ENCODE measurements around the gene ATG9B.

ATG9B gene

GRCh38 chr7:150980663-150981062, 43.6 kb downstream of the ATG9B start:
- no peak overlapping the region for H2BK12ac ChIP-seq (ENCODE audit: low read length in 2 of 2)
- H2AK5ac ChIP-seq (ENCODE audit: low read length, severe bottlenecking): no peak overlapping the region
- H4K91ac ChIP-seq (ENCODE audit: low read length): no peak overlapping the region
- H4K8ac ChIP-seq (ENCODE audit: low read length): no peak overlapping the region
- peaks cover 80 to 82% of the 10 kb centered on the region in 2 experiments for H3K27me3 ChIP-seq (ENCODE audit: control insufficient read depth in 1 of 2, insufficient read depth in 1 of 2, low read length in 2 of 2)
- no peak overlapping the region for H3K18ac ChIP-seq (ENCODE audit: low read depth in 1 of 2, low read length in 2 of 2)
- H3K79me1 ChIP-seq (replicated peaks; ENCODE audit: low read length, poor library complexity, severe bottlenecking): no peaks in the 10 kb centered on the region
- no peak overlapping the region for H2BK5ac ChIP-seq (ENCODE audit: low read depth, low read length, poor library complexity, severe bottlenecking)
- H3K27ac ChIP-seq (ENCODE audit: low read length, poor library complexity, severe bottlenecking): no peak overlapping the region
- no peak overlapping the region for H3K4ac ChIP-seq (ENCODE audit: low read depth in 1 of 2, low read length in 2 of 2)
- H2AFZ ChIP-seq (ENCODE audit: low read depth, low read length): no peak overlapping the region
- WGBS: 40% methylated on average over 2 of the region's 2 CpGs
- H2BK15ac ChIP-seq (ENCODE audit: low read depth, poor library complexity, severe bottlenecking): no peak overlapping the region
- H3K14ac ChIP-seq (ENCODE audit: low read length in 2 of 2): no peak overlapping the region
- no peak overlapping the region for H3K4me2 ChIP-seq (ENCODE audit: low read length, poor library complexity, severe bottlenecking)
- DNase-seq: no peak
- H3K9me3 ChIP-seq (ENCODE audit: control insufficient read depth, low read length): no peaks in the 10 kb centered on the region
- no peak overlapping the region for H3K9ac ChIP-seq (ENCODE audit: low read length)
- peaks cover 16% of the 10 kb centered on the region for H3K4me1 ChIP-seq (ENCODE audit: control insufficient read depth, insufficient read depth, low read depth, low read length)
- H3K4me3 ChIP-seq (ENCODE audit: insufficient read depth in 1 of 2, low read depth in 1 of 2, low read length in 2 of 2): no peak overlapping the region
- no peak overlapping the region for H3K23ac ChIP-seq (ENCODE audit: low read length in 2 of 2)
- no peak overlapping the region for H2BK120ac ChIP-seq (ENCODE audit: low read depth, low read length)
- no peaks in the 10 kb centered on the region for H3K36me3 ChIP-seq (ENCODE audit: control insufficient read depth in 1 of 2, insufficient read depth in 2 of 2, low read depth in 1 of 2, low read length in 2 of 2)

GRCh38 chr7:150979713-150980390, 44.4 kb downstream of the ATG9B start:
- Histone ChIP-seq H2AFZ (ENCODE audit: low read depth, low read length) (no peak overlapping the region), H2AK5ac (ENCODE audit: low read length, severe bottlenecking) (no peak overlapping the region), H2BK12ac (ENCODE audit: low read length in 2 of 2) (no peak overlapping the region), H3K23ac (ENCODE audit: low read length in 2 of 2) (peak overlapping the region in 1 of 2 experiments; percentile 70), H3K27ac (ENCODE audit: low read length, poor library complexity, severe bottlenecking) (no peak overlapping the region), H2BK5ac (ENCODE audit: low read depth, low read length, poor library complexity, severe bottlenecking) (no peak overlapping the region), H2BK120ac (ENCODE audit: low read depth, low read length) (no peak overlapping the region), H3K9ac (ENCODE audit: low read length) (no peak overlapping the region), H3K4ac (ENCODE audit: low read depth in 1 of 2, low read length in 2 of 2) (no peak overlapping the region), H3K4me2 (ENCODE audit: low read length, poor library complexity, severe bottlenecking) (no peak overlapping the region), H4K8ac (ENCODE audit: low read length) (no peak overlapping the region), H3K4me3 (ENCODE audit: insufficient read depth in 1 of 2, low read depth in 1 of 2, low read length in 2 of 2) (no peak overlapping the region), H3K14ac (ENCODE audit: low read length in 2 of 2) (no peak overlapping the region), H2BK15ac (ENCODE audit: low read depth, poor library complexity, severe bottlenecking) (no peak overlapping the region), H3K27me3 (ENCODE audit: control insufficient read depth in 1 of 2, insufficient read depth in 1 of 2, low read length in 2 of 2) (peaks cover 84 to 90% of the 10 kb centered on the region in 2 experiments), H3K4me1 (ENCODE audit: control insufficient read depth, insufficient read depth, low read depth, low read length) (peaks cover 19% of the 10 kb centered on the region), H3K36me3 (ENCODE audit: control insufficient read depth in 1 of 2, insufficient read depth in 2 of 2, low read depth in 1 of 2, low read length in 2 of 2) (no peaks in the 10 kb centered on the region), H3K79me1 (replicated peaks; ENCODE audit: low read length, poor library complexity, severe bottlenecking) (no peaks in the 10 kb centered on the region), H3K18ac (ENCODE audit: low read depth in 1 of 2, low read length in 2 of 2) (no peak overlapping the region), H3K9me3 (ENCODE audit: control insufficient read depth, low read length) (no peaks in the 10 kb centered on the region), H4K91ac (ENCODE audit: low read length) (no peak overlapping the region)
- WGBS: 77% methylated on average over 7 of the region's 7 CpGs
- no peak for DNase-seq

- H3K14ac ChIP-seq (ENCODE audit: low read length in 2 of 2): no peak within 1 kb of the TSS
- H3K4me1 ChIP-seq (ENCODE audit: control insufficient read depth, insufficient read depth, low read depth, low read length): peaks cover 25% of the 10 kb centered on the region
- H3K4ac ChIP-seq (ENCODE audit: low read depth in 1 of 2, low read length in 2 of 2): no peak within 1 kb of the TSS
- no peak within 1 kb of the TSS for H4K91ac ChIP-seq (ENCODE audit: low read length)
- H3K27me3 ChIP-seq (ENCODE audit: control insufficient read depth in 1 of 2, insufficient read depth in 1 of 2, low read length in 2 of 2): peaks cover 89 to 91% of the 10 kb centered on the region in 2 experiments
- WGBS: under 1% methylated on average over 42 of the region's 81 CpGs
- no peak within 1 kb of the TSS for H2BK15ac ChIP-seq (ENCODE audit: low read depth, poor library complexity, severe bottlenecking)
- H3K27ac ChIP-seq (ENCODE audit: low read length, poor library complexity, severe bottlenecking): no peak within 1 kb of the TSS
- no peak within 1 kb of the TSS for H2BK5ac ChIP-seq (ENCODE audit: low read depth, low read length, poor library complexity, severe bottlenecking)
- H3K9ac ChIP-seq (ENCODE audit: low read length): no peak within 1 kb of the TSS
- no peak within 1 kb of the TSS for H2AK5ac ChIP-seq (ENCODE audit: low read length, severe bottlenecking)
- H3K79me1 ChIP-seq (replicated peaks; ENCODE audit: low read length, poor library complexity, severe bottlenecking): no peaks in the 10 kb centered on the region
- H3K9me3 ChIP-seq (ENCODE audit: control insufficient read depth, low read length): no peaks in the 10 kb centered on the region
- no peak within 1 kb of the TSS for H3K23ac ChIP-seq (ENCODE audit: low read length in 2 of 2)
- no peak within 1 kb of the TSS for H2AFZ ChIP-seq (ENCODE audit: low read depth, low read length)
- no peak within 1 kb of the TSS for H2BK120ac ChIP-seq (ENCODE audit: low read depth, low read length)
- peak within 1 kb of the TSS; percentile 81 for H3K4me2 ChIP-seq (ENCODE audit: low read length, poor library complexity, severe bottlenecking)
- no peak within 1 kb of the TSS for H2BK12ac ChIP-seq (ENCODE audit: low read length in 2 of 2)
- no peak within 1 kb of the TSS for H3K4me3 ChIP-seq (ENCODE audit: insufficient read depth in 1 of 2, low read depth in 1 of 2, low read length in 2 of 2)
- no peak for DNase-seq
- peak within 1 kb of the TSS; percentile 15 for H4K8ac ChIP-seq (ENCODE audit: low read length)
- no peaks in the 10 kb centered on the region for H3K36me3 ChIP-seq (ENCODE audit: control insufficient read depth in 1 of 2, insufficient read depth in 2 of 2, low read depth in 1 of 2, low read length in 2 of 2)
- peak within 1 kb of the TSS in 1 of 2 experiments; percentile 42 for H3K18ac ChIP-seq (ENCODE audit: low read depth in 1 of 2, low read length in 2 of 2)
These were observed 46.0 kb downstream of the ATG9B start, which contains the start of gene KCNH2 for GRCh38 chr7:150978126-150978789. TSS of gene KCNH2 (minus strand) at chr7:150978321. CDS start at chr7:150977913, 408 bp downstream.

- no peak overlapping the region for H4K91ac ChIP-seq (ENCODE audit: low read length)
- no peak overlapping the region for H3K4me3 ChIP-seq (ENCODE audit: insufficient read depth in 1 of 2, low read depth in 1 of 2, low read length in 2 of 2)
- H3K14ac ChIP-seq (ENCODE audit: low read length in 2 of 2): no peak overlapping the region
- peaks cover 89 to 91% of the 10 kb centered on the region in 2 experiments for H3K27me3 ChIP-seq (ENCODE audit: control insufficient read depth in 1 of 2, insufficient read depth in 1 of 2, low read length in 2 of 2)
- no peak overlapping the region for H3K18ac ChIP-seq (ENCODE audit: low read depth in 1 of 2, low read length in 2 of 2)
- 11% methylated on average over 40 of the region's 62 CpGs for WGBS
- no peak overlapping the region for H2BK5ac ChIP-seq (ENCODE audit: low read depth, low read length, poor library complexity, severe bottlenecking)
- peak overlapping the region; percentile 54 for H3K4me2 ChIP-seq (ENCODE audit: low read length, poor library complexity, severe bottlenecking)
- H3K9ac ChIP-seq (ENCODE audit: low read length): no peak overlapping the region
- H2BK12ac ChIP-seq (ENCODE audit: low read length in 2 of 2): no peak overlapping the region
- no peak overlapping the region for H3K27ac ChIP-seq (ENCODE audit: low read length, poor library complexity, severe bottlenecking)
- H3K23ac ChIP-seq (ENCODE audit: low read length in 2 of 2): no peak overlapping the region
- no peaks in the 10 kb centered on the region for H3K9me3 ChIP-seq (ENCODE audit: control insufficient read depth, low read length)
- H2BK120ac ChIP-seq (ENCODE audit: low read depth, low read length): no peak overlapping the region
- H2AFZ ChIP-seq (ENCODE audit: low read depth, low read length): no peak overlapping the region
- DNase-seq: no peak
- no peak overlapping the region for H3K4ac ChIP-seq (ENCODE audit: low read depth in 1 of 2, low read length in 2 of 2)
- no peak overlapping the region for H2BK15ac ChIP-seq (ENCODE audit: low read depth, poor library complexity, severe bottlenecking)
- H4K8ac ChIP-seq (ENCODE audit: low read length): peak overlapping the region; percentile 15
- peaks cover 25% of the 10 kb centered on the region for H3K4me1 ChIP-seq (ENCODE audit: control insufficient read depth, insufficient read depth, low read depth, low read length)
- no peaks in the 10 kb centered on the region for H3K36me3 ChIP-seq (ENCODE audit: control insufficient read depth in 1 of 2, insufficient read depth in 2 of 2, low read depth in 1 of 2, low read length in 2 of 2)
- H3K79me1 ChIP-seq (replicated peaks; ENCODE audit: low read length, poor library complexity, severe bottlenecking): no peaks in the 10 kb centered on the region
- no peak overlapping the region for H2AK5ac ChIP-seq (ENCODE audit: low read length, severe bottlenecking)
These were observed 46.7 kb downstream of the ATG9B start for GRCh38 chr7:150977382-150978125.
